ENCODE measurements around the gene INPP5B. TPM values are rescaled to one million over a fixed set of nuclear protein-coding genes. Genes with fewer than 3 reads are reported as not detected.
A peak's percentile ranks its signal among the peaks of the same experiment; 100 is the strongest.

The INPP5B gene
- total and polyA plus RNA-seq, 9 of the 15 experiments (the other 6 are each of a cell fraction or from before 2014, with no cell fraction given): 14.1 to 28.7 (median 20.9) TPM

DNA sequence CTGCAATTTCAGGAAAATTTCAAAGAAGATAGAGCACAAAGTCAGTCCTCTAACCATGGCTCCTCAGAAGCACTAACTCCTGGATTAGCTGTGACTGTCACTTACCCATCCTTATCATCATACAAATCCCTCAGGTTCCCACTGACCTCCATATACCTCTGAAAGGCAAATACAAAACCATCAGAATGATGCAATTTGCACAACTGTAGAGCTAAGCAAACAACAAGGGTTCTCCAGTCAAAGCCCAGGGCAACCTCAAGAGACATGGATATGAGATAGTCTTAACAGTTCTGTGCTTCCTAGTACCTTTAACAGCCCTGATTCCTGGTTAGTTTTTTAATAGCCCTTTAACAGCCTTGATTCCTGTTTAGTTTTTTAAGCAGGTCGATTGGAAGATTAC is 40.8 kb upstream of the INPP5B start:
- peaks cover 56% of the 10 kb centered on the region for H3K36me3 ChIP-seq (ENCODE audit: control insufficient read depth, insufficient read depth, low read length)
- no peak for ATAC-seq
- H3K27ac ChIP-seq (ENCODE audit: extremely low read depth, low read depth, low read length): peak overlapping the region; percentile 17; the same call in 1 of the 3 replicates
- no peaks in the 10 kb centered on the region for H3K9me3 ChIP-seq (replicated peaks; ENCODE audit: control insufficient read depth, insufficient read depth, low read depth, low read length)
- peak overlapping the region in 1 of 2 experiments; percentile 94; a peak in 1 of 4 replicates for H3K9ac ChIP-seq (ENCODE audit: insufficient read depth in 1 of 2, low read depth in 2 of 2, low read length in 2 of 2)
- ChIA-PET POLR2A (interaction anchor here (0.8 to 2.1 kb wide), 5 partner anchors 10 to 41 kb away, joined by 3 to 7 read pairs (median 3); partner anchors contain the start of gene INPP5B), CTCF (ENCODE audit: low intra/inter-chr PET ratio) (no interaction called here)
- in situ Hi-C loops (cut with MboI) (no loop called here), intact Hi-C loops (cut with micrococcal nuclease) (no loop called here)
- no peak overlapping the region; the same call in 1 of the 2 replicates for H3K4me2 ChIP-seq (ENCODE audit: insufficient read depth, low read length)
- H2AFZ ChIP-seq (ENCODE audit: low read depth, low read length): no peak overlapping the region
- WGBS (ENCODE audit: insufficient coverage, low coverage, missing lambda C conversion rate): 0% methylated on average over 1 of the region's 1 CpG
- H3K27me3 ChIP-seq (ENCODE audit: control insufficient read depth in 2 of 2, insufficient read depth in 2 of 2, low read length in 2 of 2): no peaks in the 10 kb centered on the region
- H3K79me2 ChIP-seq (ENCODE audit: control insufficient read depth, insufficient read depth, low read length): peaks cover 32% of the 10 kb centered on the region
- H4K20me1 ChIP-seq (replicated peaks; ENCODE audit: control insufficient read depth, insufficient read depth, low read length): no peaks in the 10 kb centered on the region
- BruUV-seq (replicated peaks): no TSS peak
- no peak for DNase-seq (ENCODE audit: extremely low read depth in 1 of 4, low spot score in 3 of 4)
- H3K9me1 ChIP-seq (ENCODE audit: control insufficient read depth, insufficient read depth, low read length): no peaks in the 10 kb centered on the region
- peaks cover 9 to 12% of the 10 kb centered on the region in 2 experiments; a peak in 3 of 5 replicates for H3K4me1 ChIP-seq (replicated peaks in 1 of 2; ENCODE audit: control insufficient read depth in 2 of 2, insufficient read depth in 2 of 2, low read length in 2 of 2)
- TF ChIP-seq POLR2A (conservative IDR thresholded peaks at IDR 0.05) (0 out of 2 replicates have a peak, but pooled peaks have one; percentile 43), ATF3 (IDR thresholded peaks at IDR 0.05) (peak; percentile 50), ATF3 (CRISPR knock-in tag; conservative IDR thresholded peaks at IDR 0.05) (no peak), AFF4 (CRISPR knock-in tag; IDR thresholded peaks at IDR 0.05) (0 out of 2 replicates have a peak, but pooled peaks have one; percentile 26), SMAD2 (IDR thresholded peaks at IDR 0.05; ENCODE audit: low read depth, low read length) (no peak), ZBTB26 (CRISPR knock-in tag; IDR thresholded peaks at IDR 0.05) (no peak), NFIX (CRISPR knock-in tag; IDR thresholded peaks at IDR 0.05; ENCODE audit: low read depth) (no peak), CEBPG (CRISPR knock-in tag; IDR thresholded peaks at IDR 0.05) (peak; percentile 65), CEBPG (tag; conservative IDR thresholded peaks at IDR 0.05 in 1 of 2, IDR thresholded peaks at IDR 0.05 in 1 of 2) (peak in 1 of 2 experiments; percentile 69; a peak in 1 of 4 replicates)
- no peak overlapping the region for H3K4me3 ChIP-seq
- peak; percentile 11 for FAIRE-seq

Data from K562 (cell line).